ENCODE results near the gene TNFSF11.

Gene TNFSF11

GRCh38 chr13:42545842-42546241 lies 28.1 kb upstream of the TNFSF11 start:
- no peak for TF ChIP-seq CTCF (IDR thresholded peaks at IDR 0.05; ENCODE audit: control insufficient read depth, insufficient read depth, low read depth, low read length, missing control alignments)
- no peak overlapping the region for H3K4me3 ChIP-seq (ENCODE audit: control insufficient read depth, low read depth, low read length)
- no peak for DNase-seq (ENCODE audit: low read depth)

GRCh38 chr13:42547612-42548011 lies 26.3 kb upstream of the TNFSF11 start:
- TF ChIP-seq CTCF (IDR thresholded peaks at IDR 0.05; ENCODE audit: control insufficient read depth, insufficient read depth, low read depth, low read length, missing control alignments): no peak
- no peak overlapping the region for H3K4me3 ChIP-seq (ENCODE audit: control insufficient read depth, low read depth, low read length)
- no peak for DNase-seq (ENCODE audit: low read depth)

- no peak for DNase-seq (ENCODE audit: low read depth)
- H3K4me3 ChIP-seq (ENCODE audit: control insufficient read depth, low read depth, low read length): no peak overlapping the region
- TF ChIP-seq CTCF (IDR thresholded peaks at IDR 0.05; ENCODE audit: control insufficient read depth, insufficient read depth, low read depth, low read length, missing control alignments): no peak
These were observed 25.0 kb upstream of the TNFSF11 start for GRCh38 chr13:42548731-42549551.

- DNase-seq (ENCODE audit: low read depth): no peak
- no peak overlapping the region for H3K4me3 ChIP-seq (ENCODE audit: control insufficient read depth, low read depth, low read length)
- no peak for TF ChIP-seq CTCF (IDR thresholded peaks at IDR 0.05; ENCODE audit: control insufficient read depth, insufficient read depth, low read depth, low read length, missing control alignments)
These were observed 24.4 kb upstream of the TNFSF11 start for GRCh38 chr13:42549552-42549936.

GRCh38 chr13:42551611-42552010 lies 22.3 kb upstream of the TNFSF11 start:
- DNase-seq (ENCODE audit: low read depth): no peak
- TF ChIP-seq CTCF (IDR thresholded peaks at IDR 0.05; ENCODE audit: control insufficient read depth, insufficient read depth, low read depth, low read length, missing control alignments): no peak
- no peak overlapping the region for H3K4me3 ChIP-seq (ENCODE audit: control insufficient read depth, low read depth, low read length)

GRCh38 chr13:42553098-42554046 lies 20.6 kb upstream of the TNFSF11 start:
- TF ChIP-seq CTCF (IDR thresholded peaks at IDR 0.05; ENCODE audit: control insufficient read depth, insufficient read depth, low read depth, low read length, missing control alignments): no peak
- no peak overlapping the region for H3K4me3 ChIP-seq (ENCODE audit: control insufficient read depth, low read depth, low read length)
- DNase-seq (ENCODE audit: low read depth): no peak

All from AG09309 (cell line).